Measurements from ENCODE around the gene TBC1D22A. TPM values are rescaled to one million over a fixed set of nuclear protein-coding genes. Genes with fewer than 3 reads are reported as not detected.

Gene TBC1D22A
- total RNA-seq (10 to 100 TPM; 49.0 to 49.2 TPM), polyA plus RNA-seq (10 to 100 TPM; 20.6 to 24.4 TPM)

- Mint-ChIP-seq H3K4me1 (peaks cover 38 to 76% (median 53%) of the 10 kb centered on the region in 4 donors), H3K9me3 (no peaks in the 10 kb centered on the region), H3K4me3 (peak within 1 kb of the TSS; percentile 98 to 100 (median 99)), H3K27ac (peak within 1 kb of the TSS; percentile 99 to 100 (median 100)), H3K27me3 (no peaks in the 10 kb centered on the region), H3K36me3 (peaks cover 5 to 28% of the 10 kb centered on the region in 2 donors)
- H3K4me3 ChIP-seq (ENCODE audit: low read length in 2 of 2): peak within 1 kb of the TSS; percentile 94 to 96
- no peaks in the 10 kb centered on the region for H3K36me3 ChIP-seq (ENCODE audit: insufficient read depth, low read length)
- peak; percentile 91 to 94 (median 93) for DNase-seq
- peaks cover 51% of the 10 kb centered on the region for H3K4me1 ChIP-seq (ENCODE audit: insufficient read depth, low read length)
- ChIA-PET CTCF (ENCODE audit: partially characterized antibody) (interaction anchor here (0.7 to 10.0 kb wide), 8 partner anchors 12 to 914 kb away, joined by 3 to 233 read pairs (median 10); no protein-coding TSS in a partner anchor), POLR2A (ENCODE audit: partially characterized antibody) (interaction anchor here (0.6 to 7.5 kb wide), 26 partner anchors 8 to 727 kb away, joined by 3 to 100 read pairs (median 6); partner anchors contain the start of gene CERK)
- peak within 1 kb of the TSS; percentile 99 for H3K27ac ChIP-seq (ENCODE audit: low read depth, low read length)
- no peaks in the 10 kb centered on the region for H3K27me3 ChIP-seq (ENCODE audit: insufficient read depth, low read length)
- intact Hi-C loops (cut with micrococcal nuclease): loop anchor here (1.0 kb wide), 3 partner anchors 24 to 726 kb away; partner anchors contain the start of gene CERK
- H3K9me3 ChIP-seq (ENCODE audit: control insufficient read depth in 1 of 2, low read length in 2 of 2): no peaks in the 10 kb centered on the region
Measured at GRCh38 chr22:46762238-46763050, at the start of gene TBC1D22A. TSS of gene TBC1D22A (plus strand) at chr22:46762650. CDS start at chr22:46762787, 137 bp downstream.

GRCh38 chr22:46714550-46714949 is 47.9 kb upstream of the TBC1D22A start:
- H3K36me3 Mint-ChIP-seq: peaks cover 48 to 76% of the 10 kb centered on the region in 2 donors
- DNase-seq: no peak
- POLR2A ChIA-PET (ENCODE audit: partially characterized antibody): no interaction called here
- H3K4me3 Mint-ChIP-seq: no peak overlapping the region
- H3K36me3 ChIP-seq (ENCODE audit: insufficient read depth, low read length): peaks cover 68% of the 10 kb centered on the region
- H3K4me1 ChIP-seq (ENCODE audit: insufficient read depth, low read length): peaks cover 4% of the 10 kb centered on the region
- H3K27me3 ChIP-seq (ENCODE audit: insufficient read depth, low read length): no peaks in the 10 kb centered on the region
- no peak overlapping the region for H3K4me3 ChIP-seq (ENCODE audit: low read length in 2 of 2)
- peaks cover 13 to 28% (median 19%) of the 10 kb centered on the region in 4 donors for H3K4me1 Mint-ChIP-seq
- intact Hi-C loops (cut with micrococcal nuclease): no loop called here
- CTCF ChIA-PET (ENCODE audit: partially characterized antibody): interaction anchor here (0.9 kb wide), 1 partner anchor 152 kb away, joined by 3 read pairs; no protein-coding TSS in a partner anchor
- no peaks in the 10 kb centered on the region for H3K27me3 Mint-ChIP-seq
- H3K9me3 ChIP-seq (ENCODE audit: control insufficient read depth in 1 of 2, low read length in 2 of 2): no peaks in the 10 kb centered on the region
- H3K27ac ChIP-seq (ENCODE audit: low read depth, low read length): no peak overlapping the region
- peak overlapping the region in 4 of 7 donors; percentile 37 to 80 (median 53) for H3K27ac Mint-ChIP-seq
- no peaks in the 10 kb centered on the region for H3K9me3 Mint-ChIP-seq

GRCh38 chr22:46719921-46720320 is 42.5 kb upstream of the TBC1D22A start:
- no peaks in the 10 kb centered on the region for H3K27me3 Mint-ChIP-seq
- peaks cover 0 to 1% (median 0%) of the 10 kb centered on the region in 8 donors for H3K9me3 Mint-ChIP-seq
- H3K36me3 Mint-ChIP-seq: peaks cover 31 to 74% of the 10 kb centered on the region in 2 donors
- intact Hi-C loops (cut with micrococcal nuclease): no loop called here
- H3K4me3 Mint-ChIP-seq: no peak overlapping the region
- no peak for DNase-seq
- ChIA-PET CTCF (ENCODE audit: partially characterized antibody) (no interaction called here), POLR2A (ENCODE audit: partially characterized antibody) (interaction anchor here (1.7 to 2.5 kb wide), 2 partner anchors 8 to 15 kb away, joined by 6 to 9 read pairs; no protein-coding TSS in a partner anchor)
- peaks cover 15 to 34% (median 23%) of the 10 kb centered on the region in 4 donors for H3K4me1 Mint-ChIP-seq
- H3K9me3 ChIP-seq (ENCODE audit: control insufficient read depth in 1 of 2, low read length in 2 of 2): no peaks in the 10 kb centered on the region
- no peak overlapping the region for H3K27ac ChIP-seq (ENCODE audit: low read depth, low read length)
- no peak overlapping the region for H3K4me3 ChIP-seq (ENCODE audit: low read length in 2 of 2)
- H3K27me3 ChIP-seq (ENCODE audit: insufficient read depth, low read length): no peaks in the 10 kb centered on the region
- H3K4me1 ChIP-seq (ENCODE audit: insufficient read depth, low read length): peaks cover 3% of the 10 kb centered on the region
- peak overlapping the region in 3 of 7 donors; percentile 19 to 47 (median 41) for H3K27ac Mint-ChIP-seq
- peaks cover 51% of the 10 kb centered on the region for H3K36me3 ChIP-seq (ENCODE audit: insufficient read depth, low read length)

- Mint-ChIP-seq H3K9me3 (peaks cover 0 to 1% (median 0%) of the 10 kb centered on the region in 8 donors), H3K27ac (peak overlapping the region in 6 of 7 donors; percentile 32 to 83 (median 42)), H3K4me3 (no peak overlapping the region), H3K36me3 (peaks cover 27 to 78% of the 10 kb centered on the region in 2 donors), H3K27me3 (no peaks in the 10 kb centered on the region), H3K4me1 (peaks cover 12 to 37% (median 21%) of the 10 kb centered on the region in 4 donors)
- ChIA-PET CTCF (ENCODE audit: partially characterized antibody) (interaction anchor here (1.1 to 1.4 kb wide), 2 partner anchors 77 to 159 kb away, joined by 3 read pairs; no protein-coding TSS in a partner anchor), POLR2A (ENCODE audit: partially characterized antibody) (interaction anchor here (1.2 to 2.5 kb wide), 4 partner anchors 10 to 41 kb away, joined by 4 to 9 read pairs (median 8); partner anchors contain the start of gene TBC1D22A)
- Histone ChIP-seq H3K36me3 (ENCODE audit: insufficient read depth, low read length) (peaks cover 57% of the 10 kb centered on the region), H3K9me3 (ENCODE audit: control insufficient read depth in 1 of 2, low read length in 2 of 2) (no peaks in the 10 kb centered on the region), H3K4me3 (ENCODE audit: low read length in 2 of 2) (no peak overlapping the region), H3K27me3 (ENCODE audit: insufficient read depth, low read length) (no peaks in the 10 kb centered on the region), H3K27ac (ENCODE audit: low read depth, low read length) (no peak overlapping the region), H3K4me1 (ENCODE audit: insufficient read depth, low read length) (no peaks in the 10 kb centered on the region)
- no peak for DNase-seq
- intact Hi-C loops (cut with micrococcal nuclease): no loop called here
Measured at GRCh38 chr22:46721501-46722085, 40.9 kb upstream of the TBC1D22A start.

- DNase-seq: no peak
- Histone ChIP-seq H3K27ac (ENCODE audit: low read depth, low read length) (no peak overlapping the region), H3K9me3 (ENCODE audit: control insufficient read depth in 1 of 2, low read length in 2 of 2) (no peaks in the 10 kb centered on the region), H3K4me3 (ENCODE audit: low read length in 2 of 2) (no peak overlapping the region), H3K36me3 (ENCODE audit: insufficient read depth, low read length) (peaks cover 51% of the 10 kb centered on the region), H3K27me3 (ENCODE audit: insufficient read depth, low read length) (no peaks in the 10 kb centered on the region), H3K4me1 (ENCODE audit: insufficient read depth, low read length) (peaks cover 16% of the 10 kb centered on the region)
- intact Hi-C loops (cut with micrococcal nuclease): no loop called here
- Mint-ChIP-seq H3K4me3 (no peak overlapping the region), H3K27ac (peak overlapping the region in 4 of 7 donors; percentile 46 to 90 (median 78)), H3K36me3 (peaks cover 17 to 75% of the 10 kb centered on the region in 2 donors), H3K27me3 (no peaks in the 10 kb centered on the region), H3K4me1 (peaks cover 13 to 56% (median 32%) of the 10 kb centered on the region in 4 donors), H3K9me3 (peaks cover 0 to 1% (median 0%) of the 10 kb centered on the region in 8 donors)
- CTCF ChIA-PET (ENCODE audit: partially characterized antibody): no interaction called here
- POLR2A ChIA-PET (ENCODE audit: partially characterized antibody): interaction anchor here (0.8 kb wide), 1 partner anchor 12 kb away, joined by 3 read pairs; no protein-coding TSS in a partner anchor
Measured at GRCh38 chr22:46723882-46724281, 38.6 kb upstream of the TBC1D22A start.

GRCh38 chr22:46725096-46725495 is 37.4 kb upstream of the TBC1D22A start:
- H3K27ac Mint-ChIP-seq: peak overlapping the region in 1 of 7 donors; percentile 43
- no peaks in the 10 kb centered on the region for H3K27me3 ChIP-seq (ENCODE audit: insufficient read depth, low read length)
- peaks cover 0 to 1% (median 0%) of the 10 kb centered on the region in 8 donors for H3K9me3 Mint-ChIP-seq
- H3K4me1 Mint-ChIP-seq: peaks cover 16 to 65% (median 38%) of the 10 kb centered on the region in 4 donors
- H3K4me3 ChIP-seq (ENCODE audit: low read length in 2 of 2): no peak overlapping the region
- H3K4me1 ChIP-seq (ENCODE audit: insufficient read depth, low read length): peaks cover 24% of the 10 kb centered on the region
- POLR2A ChIA-PET (ENCODE audit: partially characterized antibody): interaction anchor here (1.2 kb wide), 1 partner anchor 43 kb away, joined by 3 read pairs; no protein-coding TSS in a partner anchor
- H3K27ac ChIP-seq (ENCODE audit: low read depth, low read length): no peak overlapping the region
- DNase-seq: no peak
- intact Hi-C loops (cut with micrococcal nuclease): no loop called here
- no peaks in the 10 kb centered on the region for H3K27me3 Mint-ChIP-seq
- H3K36me3 Mint-ChIP-seq: peaks cover 15 to 68% of the 10 kb centered on the region in 2 donors
- H3K4me3 Mint-ChIP-seq: no peak overlapping the region
- peaks cover 40% of the 10 kb centered on the region for H3K36me3 ChIP-seq (ENCODE audit: insufficient read depth, low read length)
- CTCF ChIA-PET (ENCODE audit: partially characterized antibody): no interaction called here
- no peaks in the 10 kb centered on the region for H3K9me3 ChIP-seq (ENCODE audit: control insufficient read depth in 1 of 2, low read length in 2 of 2)

Measured in CD4-positive, alpha-beta memory T cell (primary cell).